Lower leg skin (tissue), 4 donors: ENCODE data around the gene CCSAP. TPM values are rescaled to one million over a fixed set of nuclear protein-coding genes. Genes with fewer than 3 reads are reported as not detected.

Experiments used
- DNase-seq, 2 donors: peaks; one replicate each; pipeline ENCODE4 v3.0.0-alpha.2; 2019; ENCODE audit warnings: low spot score in 2 of 2
- H3K4me3 ChIP-seq: fragments of 200-600 bp; sonication (generic); 2 replicates; pipeline ENCODE4 v1.5.1; 2017; ENCODE audit warnings: mild to moderate bottlenecking, low read depth; ENCODE audit not compliant: poor library complexity, severe bottlenecking
- POLR2A ChIP-seq, 2 donors: fragments of 450-650 bp; IDR thresholded peaks; one replicate each; pipeline ENCODE4 v1.6.1; 2016 to 2017; ENCODE audit warnings: antibody characterized with exemption in 2 of 2, mild to moderate bottlenecking in 1 of 2, moderate library complexity in 1 of 2
- WGBS, 2 donors: methylation state at CpG; one replicate each; pipeline ENCODE4 v1.1.5; 2018; 5-methylcytosine and 5-hydroxymethylcytosine counted together
- intact Hi-C: fragments of 100-400 bp; cut with DNase I; formaldehyde crosslinking; loops from one replicate; pipeline ENCODE4 v1.15.0; 2023; ENCODE audit warnings: low total_unique reads
- total RNA-seq, 4 donors: library from RNA; depleted of rRNA; stranded (reverse); fragments of >200 nt; gene quantifications; one replicate each; pipeline ENCODE4 v1.1.0, GENCODE V29; 2016
- TF ChIP-seq, protein P1 (sequence below), 3 donors: fragments of 450-650 bp; IDR thresholded peaks; one replicate each; pipeline ENCODE4 v1.5.1; 2016; ENCODE audit warnings: antibody characterized with exemption in 3 of 3, mild to moderate bottlenecking in 3 of 3, moderate library complexity in 2 of 3

CCSAP gene
- total RNA-seq, 4 donors from 2014 or later, result 20.0 to 32.4 (median 26.8) TPM

- no peak for DNase-seq
- intact Hi-C loops, result no loop called here
- H3K4me3 ChIP-seq, result no peak overlapping the region
- 96 to 98% methylated on average over 3 of the region's 3 CpGs for WGBS, 2 donors
- no peak for TF ChIP-seq POLR2A (IDR thresholded peaks at IDR 0.05)
- TF ChIP-seq, protein P1, sequence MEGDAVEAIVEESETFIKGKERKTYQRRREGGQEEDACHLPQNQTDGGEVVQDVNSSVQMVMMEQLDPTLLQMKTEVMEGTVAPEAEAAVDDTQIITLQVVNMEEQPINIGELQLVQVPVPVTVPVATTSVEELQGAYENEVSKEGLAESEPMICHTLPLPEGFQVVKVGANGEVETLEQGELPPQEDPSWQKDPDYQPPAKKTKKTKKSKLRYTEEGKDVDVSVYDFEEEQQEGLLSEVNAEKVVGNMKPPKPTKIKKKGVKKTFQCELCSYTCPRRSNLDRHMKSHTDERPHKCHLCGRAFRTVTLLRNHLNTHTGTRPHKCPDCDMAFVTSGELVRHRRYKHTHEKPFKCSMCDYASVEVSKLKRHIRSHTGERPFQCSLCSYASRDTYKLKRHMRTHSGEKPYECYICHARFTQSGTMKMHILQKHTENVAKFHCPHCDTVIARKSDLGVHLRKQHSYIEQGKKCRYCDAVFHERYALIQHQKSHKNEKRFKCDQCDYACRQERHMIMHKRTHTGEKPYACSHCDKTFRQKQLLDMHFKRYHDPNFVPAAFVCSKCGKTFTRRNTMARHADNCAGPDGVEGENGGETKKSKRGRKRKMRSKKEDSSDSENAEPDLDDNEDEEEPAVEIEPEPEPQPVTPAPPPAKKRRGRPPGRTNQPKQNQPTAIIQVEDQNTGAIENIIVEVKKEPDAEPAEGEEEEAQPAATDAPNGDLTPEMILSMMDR (IDR thresholded peaks at IDR 0.05), result no peak
Observed at GRCh38 chr1:229284887-229285286, 58.0 kb downstream of the CCSAP start.

DNA sequence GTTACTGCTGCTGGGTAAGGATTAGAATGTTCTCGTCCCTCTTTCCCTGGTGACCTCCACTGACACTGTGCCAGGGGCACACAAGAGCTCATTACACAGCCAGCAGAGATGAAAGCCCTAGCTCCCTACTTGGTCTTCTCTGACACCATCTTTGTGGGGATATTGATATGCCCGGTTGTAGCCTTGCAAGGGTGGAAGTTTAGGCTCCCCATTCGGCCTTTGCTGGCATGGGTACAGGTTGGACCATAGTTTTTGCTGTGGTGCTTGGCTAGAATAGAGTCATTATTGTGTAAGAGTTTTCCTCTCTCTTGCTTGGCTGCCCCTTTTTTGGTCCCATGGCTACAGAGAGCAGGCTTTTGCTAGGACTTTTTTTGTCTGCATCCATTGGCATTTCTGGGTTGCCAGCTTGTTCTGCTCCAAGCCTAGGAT lies 59.6 kb downstream of the CCSAP start:
- H3K4me3 ChIP-seq, result no peak overlapping the region
- DNase-seq, result no peak
- WGBS, 2 donors, result 85 to 89% methylated on average over 3 of the region's 3 CpGs
- no peak for TF ChIP-seq POLR2A (IDR thresholded peaks at IDR 0.05)
- TF ChIP-seq, protein P1 (IDR thresholded peaks at IDR 0.05), result no peak
- intact Hi-C loops, result no loop called here

DNA sequence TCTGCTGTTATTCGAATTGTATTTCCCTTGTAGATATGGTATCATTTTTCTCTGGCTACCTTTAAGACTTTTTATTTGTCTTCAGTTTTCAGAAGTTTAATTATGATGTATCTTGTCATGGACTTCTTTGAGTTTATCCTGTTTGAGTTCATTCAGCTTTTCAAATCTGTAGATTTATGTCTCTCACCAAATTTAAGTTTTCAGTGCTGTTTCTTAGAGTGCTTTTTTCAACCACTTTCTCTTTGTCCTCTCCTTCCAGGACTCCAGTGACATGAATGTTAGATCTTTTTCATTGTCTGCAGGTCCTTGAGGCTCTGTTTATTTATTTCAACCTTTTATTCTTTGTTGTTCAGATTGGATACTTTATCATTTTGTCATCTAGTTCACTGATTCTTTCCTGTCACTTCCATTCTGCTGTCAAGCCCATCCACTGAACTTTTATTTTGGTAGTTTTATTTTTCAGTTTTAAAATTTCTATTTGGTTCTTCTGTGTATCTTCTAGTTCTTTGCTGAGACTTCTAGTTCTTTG lies 60.5 kb downstream of the CCSAP start:
- no peak overlapping the region for H3K4me3 ChIP-seq
- no peak for DNase-seq
- no peak for TF ChIP-seq POLR2A (IDR thresholded peaks at IDR 0.05)
- TF ChIP-seq, protein P1 (IDR thresholded peaks at IDR 0.05), result no peak
- WGBS, 2 donors, result 89 to 97% methylated on average over 1 of the region's 1 CpG
- intact Hi-C loops, result no loop called here

GRCh38 chr1:229281339-229281926 lies 61.4 kb downstream of the CCSAP start:
- DNase-seq, result no peak
- intact Hi-C loops, result no loop called here
- no peak overlapping the region for H3K4me3 ChIP-seq
- WGBS, 2 donors, result 91 to 97% methylated on average over 1 of the region's 1 CpG
- no peak for TF ChIP-seq POLR2A (IDR thresholded peaks at IDR 0.05)
- TF ChIP-seq, protein P1 (IDR thresholded peaks at IDR 0.05), result no peak

GRCh38 chr1:229280921-229281320 lies 61.9 kb downstream of the CCSAP start:
- no peak for DNase-seq
- 82 to 91% methylated on average over 3 of the region's 3 CpGs for WGBS, 2 donors
- intact Hi-C loops, result no loop called here
- no peak overlapping the region for H3K4me3 ChIP-seq
- TF ChIP-seq, protein P1 (IDR thresholded peaks at IDR 0.05), result no peak
- no peak for TF ChIP-seq POLR2A (IDR thresholded peaks at IDR 0.05)
